Measurements from ENCODE around the gene SNRPD3.
A peak's percentile ranks its signal among the peaks of the same experiment; 100 is the strongest.
"Not testable (repeated sequence)": the region's sequence is repeated elsewhere in the genome, so short reads cannot be mapped to it uniquely, and the experiment has no call there.

The SNRPD3 gene

DNA sequence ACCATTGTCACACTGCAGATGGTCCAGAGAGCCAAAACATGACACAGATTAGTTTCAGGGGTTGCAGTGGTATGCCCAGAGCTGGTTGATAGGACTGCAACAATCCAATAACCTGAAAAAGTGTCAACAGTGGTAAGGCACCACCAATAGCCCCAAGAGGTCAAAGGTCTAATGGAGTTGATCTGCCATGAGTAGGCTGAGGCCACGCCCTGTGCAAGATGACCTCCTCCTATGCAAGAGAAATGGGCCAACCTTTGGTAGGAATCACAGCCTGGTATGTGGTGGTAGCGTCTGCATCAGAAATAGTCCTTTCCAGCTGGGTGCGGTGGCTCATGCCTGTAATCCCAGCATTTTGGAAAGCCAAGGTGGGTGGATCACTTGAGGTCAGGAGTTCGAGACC is 20.5 kb upstream of the SNRPD3 start:
- no peak for DNase-seq

DNA sequence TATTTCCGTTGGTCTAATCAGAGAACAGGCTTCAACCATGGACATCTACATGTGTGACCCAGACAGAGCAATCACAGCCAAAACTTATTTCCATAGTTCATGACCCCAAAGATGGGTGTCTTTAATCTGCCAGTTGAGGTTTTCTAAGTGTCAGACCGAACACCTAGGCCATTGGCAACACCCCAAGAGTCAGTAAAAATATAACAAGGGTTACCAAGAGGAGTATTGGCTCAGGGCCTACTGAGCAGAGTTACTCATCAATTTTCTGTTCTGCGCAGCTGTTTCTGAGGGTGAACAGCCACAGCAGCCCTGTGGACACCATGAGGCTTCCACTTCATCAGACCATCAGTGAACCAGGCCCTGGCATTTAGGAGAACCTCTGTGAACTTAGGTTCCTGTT is 19.7 kb upstream of the SNRPD3 start:
- no peak for DNase-seq

DNA sequence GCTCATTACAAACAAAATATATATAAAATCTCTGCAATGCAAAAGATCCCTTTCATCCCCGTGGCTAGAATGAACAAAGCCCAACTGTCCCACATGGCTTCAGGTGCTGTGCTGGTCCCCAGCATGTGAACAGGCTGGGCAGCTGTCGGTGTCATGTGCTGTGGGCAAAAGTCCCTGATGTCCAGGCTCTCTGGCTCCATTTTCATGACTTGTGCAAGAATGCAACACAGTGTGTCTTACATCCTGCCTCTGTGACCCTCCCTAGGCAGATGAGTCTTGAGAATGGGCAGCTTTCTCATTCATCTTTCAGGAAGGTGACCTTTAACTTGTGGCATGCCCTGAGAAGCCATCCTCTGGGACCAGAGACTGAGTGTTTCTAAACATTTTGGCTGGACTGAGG is 15.3 kb upstream of the SNRPD3 start:
- no peak for DNase-seq

DNA sequence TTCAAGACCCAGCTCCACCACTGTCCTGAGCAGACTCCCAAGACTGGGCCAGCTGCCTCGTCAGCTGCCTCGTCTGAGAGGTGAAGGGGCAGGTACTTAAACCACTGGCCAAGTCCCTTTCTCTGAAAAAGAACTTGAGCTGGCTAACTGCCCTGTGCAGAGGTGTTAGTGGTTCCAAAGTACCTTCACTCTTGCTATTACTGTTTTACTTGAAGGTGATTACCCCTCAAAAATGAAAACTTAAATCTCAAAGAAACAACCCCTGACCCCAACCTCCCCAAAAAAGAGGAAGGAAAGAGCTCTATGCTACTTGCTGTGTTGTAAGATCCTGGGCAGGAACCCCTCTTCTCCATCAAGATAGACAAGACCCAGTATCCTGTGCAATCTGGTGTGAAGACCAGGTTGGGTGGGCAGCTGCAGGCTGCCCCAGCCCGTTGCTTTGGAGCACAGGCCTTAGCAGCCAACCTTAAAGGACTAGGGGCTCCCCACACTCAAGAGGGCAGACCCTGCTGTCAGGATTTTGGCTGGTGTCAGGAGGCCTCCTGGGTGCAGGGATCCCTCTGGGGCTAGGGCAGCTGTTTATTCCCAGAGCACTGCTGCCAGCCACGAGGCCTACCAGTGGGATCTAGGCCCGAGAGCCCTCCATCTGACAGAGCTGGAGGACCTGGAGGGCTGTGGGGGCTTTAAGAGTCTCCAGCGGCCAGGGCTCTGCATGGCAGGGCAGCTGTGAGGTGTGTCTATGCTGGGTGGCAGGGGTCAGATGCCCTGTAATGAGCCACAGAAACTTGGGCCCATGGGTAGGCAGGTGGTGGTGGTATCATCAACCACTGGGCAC is 13.9 kb upstream of the SNRPD3 start:
- DNase-seq, result no peak

DNA sequence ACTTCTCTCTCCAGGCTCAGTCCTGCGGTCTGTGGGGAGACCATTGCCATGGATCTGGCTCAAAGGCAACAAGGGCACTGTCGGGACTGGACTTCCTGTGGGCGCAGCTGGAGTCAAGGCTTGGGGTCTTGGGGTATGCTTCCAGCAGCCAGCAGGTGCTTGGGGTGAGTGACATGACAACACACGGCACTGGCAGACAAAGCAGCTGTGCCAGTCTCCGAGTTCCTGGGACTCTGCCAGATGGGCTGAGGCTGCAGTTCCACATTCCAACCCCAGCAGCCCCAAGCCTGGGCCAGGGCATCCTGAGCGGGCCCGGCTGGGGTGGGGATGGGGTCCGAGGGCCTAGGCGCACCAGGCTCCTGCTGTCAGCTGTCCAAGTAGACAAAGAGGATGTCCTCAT is 13.2 kb upstream of the SNRPD3 start:
- no peak for DNase-seq

DNA sequence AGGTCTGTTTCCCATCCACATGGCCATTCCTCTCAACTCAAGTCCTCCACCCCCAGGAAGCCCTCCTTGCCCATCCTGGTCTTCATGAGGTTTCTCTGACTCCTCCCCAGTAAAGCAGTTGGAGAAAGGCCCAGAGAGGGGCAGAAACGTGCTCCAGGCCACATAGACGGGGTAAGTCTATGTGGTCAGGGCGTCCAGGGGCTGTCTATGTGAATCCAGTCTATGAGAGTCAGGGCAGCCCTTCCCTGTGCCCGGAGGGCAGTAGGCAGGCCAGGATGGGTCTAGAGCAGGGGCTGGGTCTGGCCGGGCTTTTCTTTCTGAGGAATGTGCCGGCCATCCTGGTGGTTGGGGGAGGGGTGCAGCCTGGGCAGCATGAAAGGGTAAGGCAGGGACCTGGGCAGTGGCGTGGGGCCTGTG is 12.6 kb upstream of the SNRPD3 start:
- no peak for DNase-seq

DNA sequence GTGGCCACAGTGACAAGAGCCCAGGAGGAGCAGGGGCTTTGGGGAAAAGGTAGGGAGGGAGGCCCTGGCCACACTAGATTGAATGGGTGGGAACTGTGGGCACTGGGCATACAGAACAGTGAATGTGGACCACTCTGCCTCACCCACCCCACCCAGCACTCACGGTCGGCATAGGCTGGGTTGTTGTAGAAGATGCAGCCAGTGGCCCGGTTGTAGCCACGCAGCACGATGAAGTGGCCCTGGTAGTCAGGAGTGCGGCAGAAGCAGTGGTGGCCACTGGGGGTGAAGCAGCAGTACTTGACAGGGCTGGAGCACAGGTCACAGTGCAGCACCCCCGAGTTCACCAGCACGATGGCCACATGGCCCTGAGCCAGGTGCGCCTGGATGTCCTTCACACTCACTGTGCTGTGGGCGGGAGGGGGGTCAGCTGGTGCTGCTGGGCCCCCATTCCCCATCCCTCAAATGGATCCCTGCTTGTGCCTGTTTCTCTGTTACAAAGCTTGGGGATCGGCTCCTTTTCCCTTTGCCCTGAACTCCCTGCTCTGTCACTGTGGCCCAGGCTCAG is 12.0 kb upstream of the SNRPD3 start:
- no peak for DNase-seq

DNA sequence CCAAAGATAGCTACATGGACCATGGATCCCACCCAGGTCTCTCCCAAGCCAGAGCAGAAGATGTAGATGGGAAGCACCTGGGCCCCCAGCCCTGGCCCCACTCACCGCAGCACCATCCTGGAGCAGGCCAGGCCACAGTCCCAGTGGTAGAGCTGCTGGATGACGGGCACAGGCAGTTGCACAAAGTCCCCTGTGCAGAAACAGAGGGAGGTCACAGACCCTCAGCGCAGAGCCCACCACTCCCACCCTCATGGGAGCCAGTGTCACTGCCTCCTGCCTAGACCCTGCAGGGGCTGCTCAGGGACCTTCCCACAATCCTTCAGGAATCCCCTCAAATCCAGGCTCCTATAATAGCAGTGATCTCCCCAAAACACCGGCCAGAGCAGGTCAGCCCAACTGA is 7.0 kb upstream of the SNRPD3 start:
- DNase-seq, result no peak

DNA sequence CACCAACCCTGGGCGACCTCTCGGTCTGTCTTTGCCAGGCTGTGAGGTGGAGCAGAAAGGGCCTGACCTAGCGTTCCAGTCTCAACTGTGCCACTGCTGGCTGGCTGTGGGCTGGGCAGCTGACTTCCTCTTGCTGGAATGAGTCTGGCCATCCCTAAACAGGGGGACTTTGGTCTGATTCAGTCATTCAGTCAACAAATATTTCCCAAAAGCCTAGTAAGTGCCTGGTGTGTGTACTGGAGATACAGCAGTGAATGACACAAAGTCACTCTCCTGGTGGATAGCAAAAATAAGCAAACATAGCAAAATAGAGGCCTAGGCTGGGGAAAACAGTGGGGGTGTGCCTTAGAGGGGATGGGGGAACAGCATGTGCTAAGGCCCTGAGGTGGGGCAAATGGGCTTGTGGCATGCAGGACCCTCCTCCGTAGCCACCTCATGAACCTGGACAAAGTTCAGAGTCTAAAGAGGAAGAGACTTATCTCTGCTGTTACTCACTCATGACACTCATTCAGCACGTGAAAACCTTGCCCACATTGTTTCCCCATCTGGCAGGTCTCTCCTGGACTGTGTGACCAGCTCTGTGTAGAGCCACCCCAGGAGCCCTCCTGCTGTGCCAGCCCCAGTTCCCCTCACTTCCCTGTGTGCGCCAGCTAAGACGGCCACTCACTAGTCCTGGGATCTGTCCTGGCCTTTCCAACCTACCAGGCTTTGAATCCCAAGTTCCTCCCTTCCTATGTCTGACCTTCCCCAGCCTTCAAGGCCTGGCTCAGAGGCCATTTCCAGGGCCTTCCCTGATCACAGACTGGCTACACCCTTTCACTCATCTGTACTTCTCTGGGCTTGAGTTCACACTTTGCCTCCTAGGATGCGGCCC is 5.5 kb upstream of the SNRPD3 start:
- DNase-seq, result no peak

DNA sequence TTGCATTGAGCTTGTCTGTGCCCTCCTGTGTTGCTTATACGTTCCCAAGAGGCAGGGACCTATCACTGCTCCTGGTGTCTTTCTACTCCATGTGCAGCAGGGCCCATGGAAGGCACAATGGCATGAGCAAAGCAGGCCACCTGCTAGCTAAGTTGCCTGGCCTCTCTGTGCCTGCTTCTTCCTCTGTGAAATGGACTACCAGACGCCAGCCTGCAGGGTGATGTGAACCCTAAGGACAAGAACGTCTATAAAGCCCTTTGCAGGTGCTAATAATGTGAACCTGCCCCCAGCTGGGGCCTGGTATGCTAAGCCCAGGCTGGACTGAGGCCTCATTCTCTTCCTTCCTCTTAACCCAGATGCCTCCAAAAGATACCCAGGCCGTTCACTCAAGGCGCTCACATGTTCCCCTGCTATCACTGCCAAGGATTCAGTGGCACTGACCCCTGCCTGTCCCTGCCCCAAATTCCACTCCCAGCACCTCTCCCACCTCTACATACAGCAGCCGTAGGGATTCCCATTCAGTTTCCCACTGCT is 4.8 kb upstream of the SNRPD3 start:
- no peak for DNase-seq

DNA sequence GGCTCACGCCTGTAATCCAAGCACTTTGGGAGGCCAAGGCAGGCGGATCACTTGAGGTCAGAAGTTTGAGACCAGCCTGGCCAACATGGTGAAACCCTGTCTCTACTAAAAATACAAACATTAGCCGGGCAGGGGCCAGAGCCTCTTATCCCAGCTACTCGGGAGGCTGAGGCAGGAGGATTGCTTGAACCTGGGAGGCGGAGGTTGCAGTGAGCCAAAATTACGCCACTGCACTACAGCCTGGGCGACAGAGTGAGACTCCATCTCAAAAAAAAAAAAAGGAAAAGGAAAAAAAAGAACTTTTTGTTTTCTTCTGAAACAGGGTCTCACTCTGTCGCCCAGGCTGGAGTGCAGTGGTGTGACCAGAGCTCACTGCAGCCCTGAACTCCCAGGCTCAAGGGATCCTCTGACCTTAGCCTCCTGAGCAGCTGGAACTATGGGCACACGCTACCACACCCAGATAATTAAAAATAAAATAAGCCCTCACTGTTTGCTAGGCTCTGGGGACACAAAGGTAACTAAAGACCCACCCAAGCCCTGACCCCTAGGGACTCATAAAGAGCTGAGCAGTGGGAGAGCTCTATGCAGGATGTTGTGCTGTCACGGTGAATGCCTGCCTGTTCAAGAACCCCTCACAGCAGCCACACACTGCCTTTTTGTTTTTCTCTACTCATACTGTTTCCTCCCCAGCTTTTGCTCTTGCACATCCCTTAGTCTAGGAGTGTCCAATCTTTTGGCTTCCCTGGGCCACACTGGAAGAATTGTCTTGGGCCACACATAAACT is 3.1 kb upstream of the SNRPD3 start:
- DNase-seq, result not testable (repeated sequence)

DNA sequence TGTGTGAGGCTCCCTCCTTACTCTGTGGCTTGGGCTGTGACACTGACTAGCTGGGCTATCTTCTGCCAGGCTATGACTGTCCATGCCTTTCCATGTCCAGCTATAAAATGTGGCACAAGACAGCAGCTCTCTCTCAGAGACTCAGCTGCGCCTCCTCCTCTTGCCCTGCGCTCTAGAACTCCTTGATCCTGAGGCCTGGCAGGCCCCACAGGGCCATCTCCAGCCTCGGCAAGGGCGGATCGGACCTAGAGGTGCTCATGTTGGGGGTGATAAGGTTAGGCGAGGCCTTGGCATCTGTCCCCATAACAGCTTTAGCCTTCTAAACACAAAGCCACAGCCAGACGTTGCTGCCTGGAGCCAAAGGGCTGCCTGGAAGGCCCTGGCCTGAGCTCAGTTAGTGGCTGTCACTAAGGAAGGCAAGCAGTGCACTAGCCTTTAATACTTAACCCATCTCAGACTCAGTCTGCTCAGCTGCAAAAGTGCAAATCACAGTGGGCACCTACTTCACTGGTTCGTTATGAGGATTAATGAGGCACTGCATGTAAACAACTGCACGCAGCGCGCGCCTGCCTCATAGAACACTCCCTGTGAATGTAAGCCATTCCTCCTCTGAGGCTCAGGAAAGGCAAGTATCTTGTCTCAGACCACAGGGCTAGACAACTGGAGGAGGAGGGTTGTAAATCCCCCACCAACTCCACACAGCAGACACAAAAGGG is 2.0 kb upstream of the SNRPD3 start:
- no peak for DNase-seq

DNA sequence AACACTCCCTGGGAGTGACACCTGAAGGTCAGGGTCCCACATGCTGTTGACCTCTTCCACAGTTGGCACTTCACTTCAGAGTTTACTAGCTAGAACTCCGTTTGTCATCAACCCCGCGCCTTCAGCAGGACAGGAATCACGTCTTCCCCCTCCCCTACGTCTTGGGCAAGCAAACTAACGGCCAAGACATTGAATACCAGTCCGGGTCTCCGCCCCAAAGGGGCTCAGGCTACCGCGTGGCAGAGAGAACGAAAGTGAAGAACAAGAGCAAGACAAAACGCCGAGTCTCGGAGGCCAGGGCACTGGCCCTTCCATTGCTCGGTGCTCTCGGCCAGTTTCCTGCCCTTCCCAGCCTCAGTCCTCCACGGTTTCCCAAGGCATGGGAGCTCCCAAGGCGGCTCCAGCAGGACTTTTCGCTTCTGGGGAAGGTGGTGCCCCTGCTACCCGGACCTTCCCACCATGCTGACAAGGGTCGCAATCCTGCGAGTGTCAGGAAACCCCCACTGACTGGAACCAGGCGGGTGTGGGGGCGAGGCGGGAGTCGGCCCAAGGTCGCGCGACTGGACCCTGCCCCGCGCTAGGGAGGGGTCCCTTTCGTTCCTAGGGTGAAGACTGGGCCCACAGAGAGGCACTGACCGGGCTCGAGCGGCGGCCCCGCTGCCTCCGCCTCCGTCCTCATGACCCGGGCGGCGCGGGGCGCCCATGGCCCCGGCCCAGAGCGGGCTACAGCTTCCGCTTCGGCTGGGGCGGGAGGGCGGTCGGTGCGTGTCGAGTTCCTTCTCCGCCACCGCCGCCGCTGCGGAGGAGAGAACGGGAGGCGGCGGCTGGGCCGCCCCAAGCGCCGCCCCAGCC is 1.3 kb upstream of the SNRPD3 start, which contains the start of gene GUCD1:
TSS of gene GUCD1 (minus strand) at position 826 of the 852 bp plus-strand sequence. CDS start at position 679, 147 bp downstream.
- DNase-seq, result peak; percentile 9

DNA sequence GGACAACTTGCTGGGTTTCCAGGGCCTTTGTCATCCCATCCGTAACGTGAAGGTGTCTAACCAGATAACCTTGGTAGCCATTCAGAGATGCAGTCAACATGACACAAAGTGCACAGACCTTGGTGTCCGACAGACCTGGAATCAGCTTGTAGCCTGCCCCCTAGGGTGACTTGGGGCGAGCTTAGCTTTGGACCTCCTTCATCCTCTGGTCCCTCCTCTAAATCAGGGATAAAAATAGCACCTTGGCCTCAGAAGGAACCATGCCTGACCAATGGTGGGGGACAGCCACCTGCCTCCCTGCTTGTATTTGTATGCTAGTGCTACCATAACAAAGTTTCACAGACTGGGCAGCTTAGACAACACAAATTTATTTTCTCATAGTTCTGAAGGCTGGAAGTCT is 3.7 kb downstream of the SNRPD3 start:
- DNase-seq, result no peak

DNA sequence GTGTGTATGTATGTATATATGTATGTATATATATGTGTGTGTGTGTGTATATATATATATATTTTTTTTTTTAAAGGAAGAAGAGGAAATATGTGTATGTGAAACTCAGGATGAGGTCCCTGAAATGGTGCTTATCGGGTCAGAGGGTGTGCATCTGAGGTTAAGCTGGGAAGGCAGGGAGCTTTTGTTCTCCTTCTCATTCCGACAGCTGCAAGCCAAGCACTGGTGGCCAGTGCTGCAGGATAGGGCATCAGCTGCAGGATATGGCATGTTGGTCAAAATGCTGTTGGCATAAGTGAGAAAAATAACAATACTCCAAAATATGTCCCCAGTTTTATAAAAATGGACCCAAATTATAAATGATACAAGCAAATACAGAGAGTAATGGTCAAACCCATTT is 7.4 kb downstream of the SNRPD3 start:
- no peak for DNase-seq

DNA sequence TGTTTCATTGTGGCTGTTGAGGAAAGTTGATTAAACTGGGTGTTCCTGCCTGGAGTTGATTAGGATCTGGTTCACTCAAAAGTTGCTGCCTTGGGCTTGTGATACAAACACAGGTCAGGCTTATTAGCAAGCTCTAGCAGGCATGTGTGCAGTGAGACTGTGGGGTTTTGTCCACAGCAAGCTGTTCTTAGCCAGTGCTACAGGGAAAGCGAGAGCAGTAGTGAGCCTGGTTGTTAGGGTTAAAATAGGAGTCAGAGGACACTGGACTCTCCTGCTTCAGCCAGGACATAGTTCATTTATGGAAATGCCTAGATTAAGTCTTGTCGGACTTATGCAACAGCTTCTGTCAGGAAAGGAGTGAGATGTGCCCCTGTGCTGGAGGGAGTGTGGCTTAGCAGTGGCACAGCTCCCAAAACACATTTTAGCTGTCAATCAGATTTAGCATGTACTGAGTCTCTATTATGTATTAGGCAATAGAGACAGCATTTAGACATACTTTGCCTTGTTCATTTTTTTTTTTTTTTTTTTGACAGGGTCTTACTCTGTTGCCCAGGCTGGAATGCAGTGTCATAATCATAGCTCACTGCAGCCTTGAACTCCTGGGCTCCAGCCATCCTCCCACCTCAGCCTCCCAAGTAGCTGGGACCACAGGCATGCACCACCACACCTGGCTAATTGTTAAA is 8.7 kb downstream of the SNRPD3 start:
- no peak for DNase-seq

DNA sequence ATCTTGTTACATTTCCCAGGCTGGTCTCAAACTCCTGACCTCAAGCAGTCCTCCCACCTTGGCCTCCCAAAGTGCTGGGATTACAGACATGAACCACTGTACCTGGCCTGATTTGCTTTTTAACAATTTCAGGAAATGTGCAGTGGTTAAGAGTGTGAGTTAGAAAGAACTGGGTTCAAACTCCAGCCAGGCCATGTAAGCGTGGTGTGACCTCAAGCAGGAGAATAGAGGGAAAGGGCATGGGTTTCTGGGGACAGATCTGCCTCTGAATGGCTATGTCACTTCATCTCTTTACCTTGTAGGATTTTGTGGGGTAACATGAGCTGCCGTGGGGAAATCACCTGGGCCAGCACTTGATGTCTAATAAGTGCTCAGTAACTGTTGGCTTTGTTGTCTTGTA is 9.3 kb downstream of the SNRPD3 start:
- no peak for DNase-seq

DNA sequence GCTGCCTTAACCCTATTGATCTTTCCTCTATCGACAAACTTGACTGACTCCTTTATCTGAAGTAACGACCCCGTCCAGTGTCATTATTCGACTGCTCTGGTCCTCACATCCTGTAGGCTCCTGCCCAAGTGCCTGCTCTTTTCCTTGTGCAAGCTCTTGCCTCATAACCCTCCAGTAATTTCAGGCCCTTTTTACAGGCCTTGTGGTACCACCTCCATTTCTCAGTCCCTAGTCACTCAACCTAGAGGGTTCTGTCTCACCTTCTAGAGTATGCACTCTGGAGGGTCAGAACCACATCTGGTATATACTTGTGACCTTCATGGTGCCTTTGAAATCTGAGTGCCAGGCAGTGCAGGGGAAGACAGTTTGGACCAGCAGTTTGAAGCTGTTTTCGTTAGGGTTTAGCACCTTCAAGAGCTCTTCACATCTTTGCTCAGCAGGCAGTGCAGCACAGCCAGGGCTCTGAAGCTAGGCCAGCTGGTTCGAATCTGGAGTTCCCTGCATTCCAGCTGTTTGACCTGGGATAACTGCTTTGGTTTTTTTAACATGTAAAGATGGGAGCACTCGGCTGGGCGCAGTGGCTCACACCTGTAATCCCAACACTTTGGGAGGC is 11.2 kb downstream of the SNRPD3 start:
- no peak for DNase-seq

DNA sequence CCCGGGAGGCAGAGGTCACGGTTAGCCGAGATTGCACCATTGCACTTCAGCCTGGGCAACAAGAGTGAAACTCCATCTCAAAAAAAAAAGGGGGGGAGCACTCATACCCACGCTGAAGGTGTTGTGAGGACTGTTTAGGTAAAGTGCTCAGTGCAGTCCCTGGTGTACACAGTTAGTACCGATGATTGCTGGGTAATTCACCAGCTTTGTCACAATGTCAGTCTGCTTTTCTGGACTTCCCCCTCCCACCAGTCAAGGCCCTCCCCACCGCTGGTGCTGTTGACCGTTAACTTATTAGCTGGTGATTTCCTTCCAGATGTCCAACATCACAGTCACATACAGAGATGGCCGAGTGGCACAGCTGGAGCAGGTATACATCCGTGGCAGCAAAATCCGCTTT is 11.9 kb downstream of the SNRPD3 start:
- no peak for DNase-seq

DNA sequence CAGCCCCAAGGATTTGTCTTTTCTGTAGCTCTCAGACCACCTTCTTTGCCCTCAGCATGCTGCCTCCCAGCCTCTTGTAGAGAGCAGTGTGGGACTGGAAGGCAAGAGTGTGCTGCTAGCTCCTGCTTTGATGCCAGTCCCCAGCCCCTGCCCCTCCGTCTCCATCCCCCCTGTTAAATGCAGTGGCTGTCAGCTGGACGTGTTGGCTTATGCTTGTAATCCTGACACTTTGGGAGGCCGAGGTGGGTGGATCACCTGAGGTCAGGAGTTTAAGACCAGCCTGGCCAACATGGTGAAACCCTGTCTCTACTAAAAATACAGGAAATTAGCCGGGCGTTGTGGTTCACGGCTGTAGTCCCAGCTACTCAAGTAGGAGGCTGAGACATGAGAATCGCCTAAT is 15.5 kb downstream of the SNRPD3 start:
- no peak for DNase-seq
